Nephron progenitor cell (in vitro differentiated cells): Measurements from ENCODE around the gene PRAC2.

ENCODE experiments used
- DNase-seq: peaks from one replicate; pipeline ENCODE4 v3.0.0; 2021
- H3K27ac Mint-ChIP-seq: 2 replicates; pipeline ENCODE4 v1.8.0; 2021; ENCODE audit warnings: mild to moderate bottlenecking, moderate library complexity, mixed read lengths
- H3K27me3 Mint-ChIP-seq: 2 replicates; pipeline ENCODE4 v1.8.0; 2021; ENCODE audit warnings: mild to moderate bottlenecking, low read depth, mixed read lengths; ENCODE audit not compliant: poor library complexity
- H3K36me3 Mint-ChIP-seq: 2 replicates; pipeline ENCODE4 v1.8.0; 2021; ENCODE audit warnings: low read depth, mixed read lengths
- H3K4me1 Mint-ChIP-seq: 2 replicates; pipeline ENCODE4 v1.8.0; 2021; ENCODE audit warnings: mixed read lengths
- H3K4me3 Mint-ChIP-seq: 2 replicates; pipeline ENCODE4 v1.8.0; 2021; ENCODE audit warnings: mild to moderate bottlenecking, moderate library complexity, mixed read lengths
- H3K9me3 Mint-ChIP-seq: 2 replicates; pipeline ENCODE4 v1.8.0; 2021; ENCODE audit warnings: mild to moderate bottlenecking, moderate library complexity, mixed read lengths
- CTCF ChIP-seq: fragments of 200-600 bp; sonication (generic); IDR thresholded peaks from 2 replicates; pipeline ENCODE4 v1.5.0; 2021; ENCODE audit warnings: antibody characterized with exemption

PRAC2 gene

GRCh38 chr17:48755356-48755755 is 32.4 kb downstream of the PRAC2 start:
- DNase-seq: no peak
- H3K27me3 Mint-ChIP-seq: peaks cover 100% of the 10 kb centered on the region
- H3K4me1 Mint-ChIP-seq: peaks cover 29% of the 10 kb centered on the region
- H3K9me3 Mint-ChIP-seq: no peaks in the 10 kb centered on the region
- no peak overlapping the region for H3K27ac Mint-ChIP-seq
- H3K36me3 Mint-ChIP-seq: no peaks in the 10 kb centered on the region
- H3K4me3 Mint-ChIP-seq: peak overlapping the region; percentile 45
- TF ChIP-seq CTCF: no peak

- no peaks in the 10 kb centered on the region for H3K36me3 Mint-ChIP-seq
- peaks cover 27% of the 10 kb centered on the region for H3K4me1 Mint-ChIP-seq
- no peak overlapping the region for H3K4me3 Mint-ChIP-seq
- no peak overlapping the region for H3K27ac Mint-ChIP-seq
- H3K9me3 Mint-ChIP-seq: no peaks in the 10 kb centered on the region
- no peak for TF ChIP-seq CTCF
- no peak for DNase-seq
- peaks cover 100% of the 10 kb centered on the region for H3K27me3 Mint-ChIP-seq
These were observed 33.9 kb downstream of the PRAC2 start for GRCh38 chr17:48756830-48757251.

- Mint-ChIP-seq H3K27me3 (peaks cover 100% of the 10 kb centered on the region), H3K4me1 (peaks cover 20% of the 10 kb centered on the region), H3K27ac (no peak overlapping the region), H3K36me3 (no peaks in the 10 kb centered on the region), H3K9me3 (no peaks in the 10 kb centered on the region), H3K4me3 (no peak overlapping the region)
- TF ChIP-seq CTCF: no peak
- DNase-seq: no peak
These were observed 34.6 kb downstream of the PRAC2 start for GRCh38 chr17:48757524-48757961.

GRCh38 chr17:48759288-48759687 is 36.3 kb downstream of the PRAC2 start:
- Mint-ChIP-seq H3K27ac (no peak overlapping the region), H3K27me3 (peaks cover 100% of the 10 kb centered on the region), H3K4me3 (no peak overlapping the region), H3K4me1 (peaks cover 9% of the 10 kb centered on the region), H3K36me3 (no peaks in the 10 kb centered on the region), H3K9me3 (no peaks in the 10 kb centered on the region)
- no peak for DNase-seq
- TF ChIP-seq CTCF: no peak

- no peak overlapping the region for H3K4me3 Mint-ChIP-seq
- H3K27ac Mint-ChIP-seq: no peak overlapping the region
- no peaks in the 10 kb centered on the region for H3K9me3 Mint-ChIP-seq
- TF ChIP-seq CTCF: no peak
- peaks cover 6% of the 10 kb centered on the region for H3K4me1 Mint-ChIP-seq
- no peak for DNase-seq
- H3K36me3 Mint-ChIP-seq: no peaks in the 10 kb centered on the region
- peaks cover 100% of the 10 kb centered on the region for H3K27me3 Mint-ChIP-seq
These were observed 37.4 kb downstream of the PRAC2 start for GRCh38 chr17:48760411-48760810.

- Mint-ChIP-seq H3K4me3 (no peak overlapping the region), H3K4me1 (peaks cover 6% of the 10 kb centered on the region), H3K36me3 (no peaks in the 10 kb centered on the region), H3K27ac (no peak overlapping the region), H3K9me3 (no peaks in the 10 kb centered on the region), H3K27me3 (peaks cover 100% of the 10 kb centered on the region)
- TF ChIP-seq CTCF: no peak
- DNase-seq: no peak
These were observed 38.1 kb downstream of the PRAC2 start for GRCh38 chr17:48761114-48761513.
